ENCODE results near the gene NCKAP5. TPM values are rescaled to one million over a fixed set of nuclear protein-coding genes. Genes with fewer than 3 reads are reported as not detected.

NCKAP5 gene
- total RNA-seq, 1 experiment from 2014 or later = not detected

- DNase-seq (ENCODE audit: unreplicated experiment) = no peak
- intact Hi-C loops (cut with micrococcal nuclease) = no loop called here
- H3K27me3 Mint-ChIP-seq (ENCODE audit: insufficient read depth, unreplicated experiment) = no peaks in the 10 kb centered on the region
- no peak overlapping the region for H3K4me3 Mint-ChIP-seq (ENCODE audit: unreplicated experiment)
- H3K4me1 Mint-ChIP-seq (ENCODE audit: insufficient read depth, unreplicated experiment) = no peaks in the 10 kb centered on the region
- no peak overlapping the region for H3K27ac Mint-ChIP-seq (ENCODE audit: low read depth, unreplicated experiment)
- H3K36me3 Mint-ChIP-seq (ENCODE audit: insufficient read depth, unreplicated experiment) = no peaks in the 10 kb centered on the region
- POLR2A ChIA-PET = no interaction called here
- BruUV-seq (replicated peaks) = no TSS peak
- peaks cover 19% of the 10 kb centered on the region for H3K9me3 Mint-ChIP-seq (ENCODE audit: unreplicated experiment)
- CTCF ChIA-PET = no interaction called here
- no peak for TF ChIP-seq CTCF (IDR thresholded peaks at IDR 0.05; ENCODE audit: unreplicated experiment)
These were observed 592.8 kb downstream of the NCKAP5 start for GRCh38 chr2:132975193-132976105.

GRCh38 chr2:132974467-132975095 lies 593.7 kb downstream of the NCKAP5 start:
- POLR2A ChIA-PET = no interaction called here
- H3K27ac Mint-ChIP-seq (ENCODE audit: low read depth, unreplicated experiment) = no peak overlapping the region
- H3K4me3 Mint-ChIP-seq (ENCODE audit: unreplicated experiment) = no peak overlapping the region
- CTCF ChIA-PET = no interaction called here
- BruUV-seq (replicated peaks) = no TSS peak
- H3K4me1 Mint-ChIP-seq (ENCODE audit: insufficient read depth, unreplicated experiment) = no peaks in the 10 kb centered on the region
- H3K27me3 Mint-ChIP-seq (ENCODE audit: insufficient read depth, unreplicated experiment) = no peaks in the 10 kb centered on the region
- TF ChIP-seq CTCF (IDR thresholded peaks at IDR 0.05; ENCODE audit: unreplicated experiment) = no peak
- DNase-seq (ENCODE audit: unreplicated experiment) = no peak
- peaks cover 22% of the 10 kb centered on the region for H3K9me3 Mint-ChIP-seq (ENCODE audit: unreplicated experiment)
- intact Hi-C loops (cut with micrococcal nuclease) = no loop called here
- H3K36me3 Mint-ChIP-seq (ENCODE audit: insufficient read depth, unreplicated experiment) = no peaks in the 10 kb centered on the region

GRCh38 chr2:132971310-132972061 lies 596.8 kb downstream of the NCKAP5 start:
- Mint-ChIP-seq H3K27ac (ENCODE audit: low read depth, unreplicated experiment) (no peak overlapping the region), H3K9me3 (ENCODE audit: unreplicated experiment) (peaks cover 28% of the 10 kb centered on the region), H3K36me3 (ENCODE audit: insufficient read depth, unreplicated experiment) (no peaks in the 10 kb centered on the region), H3K4me1 (ENCODE audit: insufficient read depth, unreplicated experiment) (no peaks in the 10 kb centered on the region), H3K27me3 (ENCODE audit: insufficient read depth, unreplicated experiment) (no peaks in the 10 kb centered on the region), H3K4me3 (ENCODE audit: unreplicated experiment) (no peak overlapping the region)
- POLR2A ChIA-PET = no interaction called here
- TF ChIP-seq CTCF (IDR thresholded peaks at IDR 0.05; ENCODE audit: unreplicated experiment) = no peak
- no TSS peak for BruUV-seq (replicated peaks)
- no peak for DNase-seq (ENCODE audit: unreplicated experiment)
- CTCF ChIA-PET = no interaction called here
- intact Hi-C loops (cut with micrococcal nuclease) = no loop called here

- peaks cover 28% of the 10 kb centered on the region for H3K9me3 Mint-ChIP-seq (ENCODE audit: unreplicated experiment)
- DNase-seq (ENCODE audit: unreplicated experiment) = no peak
- TF ChIP-seq CTCF (IDR thresholded peaks at IDR 0.05; ENCODE audit: unreplicated experiment) = no peak
- no peaks in the 10 kb centered on the region for H3K36me3 Mint-ChIP-seq (ENCODE audit: insufficient read depth, unreplicated experiment)
- no peak overlapping the region for H3K4me3 Mint-ChIP-seq (ENCODE audit: unreplicated experiment)
- no peak overlapping the region for H3K27ac Mint-ChIP-seq (ENCODE audit: low read depth, unreplicated experiment)
- no peaks in the 10 kb centered on the region for H3K4me1 Mint-ChIP-seq (ENCODE audit: insufficient read depth, unreplicated experiment)
- BruUV-seq (replicated peaks) = no TSS peak
- H3K27me3 Mint-ChIP-seq (ENCODE audit: insufficient read depth, unreplicated experiment) = no peaks in the 10 kb centered on the region
- ChIA-PET POLR2A (no interaction called here), CTCF (no interaction called here)
- intact Hi-C loops (cut with micrococcal nuclease) = no loop called here
These were observed 598.8 kb downstream of the NCKAP5 start for GRCh38 chr2:132969371-132969985.

Data from MCF 10A (cell line).